Measurements from ENCODE around the gene NDEL1. TPM values are rescaled to one million over a fixed set of nuclear protein-coding genes. Genes with fewer than 3 reads are reported as not detected.

The NDEL1 gene
- total RNA-seq, 1 experiment from 2014 or later, result 39.2 TPM

- no peak for ATAC-seq
- ChIA-PET POLR2A (no interaction called here), CTCF (no interaction called here)
Measured at GRCh38 chr17:8470447-8471047, 34.9 kb downstream of the NDEL1 start.

More at GRCh38 chr17:8470447-8471047, 34.9 kb downstream of the NDEL1 start:
- no peaks in the 10 kb centered on the region for H3K9me2 ChIP-seq (ENCODE audit: insufficient read depth)
- H3K79me2 ChIP-seq (ENCODE audit: insufficient read depth, low read length), result peaks cover 14% of the 10 kb centered on the region; the same call in 1 of the 2 replicates
- H4K20me1 ChIP-seq (ENCODE audit: insufficient read depth), result no peaks in the 10 kb centered on the region
- TF ChIP-seq ATF3 (IDR thresholded peaks at IDR 0.05) (no peak), SIN3A (IDR thresholded peaks at IDR 0.05; ENCODE audit: low read depth) (no peak), ZBTB33 (IDR thresholded peaks at IDR 0.05; ENCODE audit: extremely low read depth, insufficient replicate concordance, low read length) (no peak), EZH2phosphoT487 (IDR thresholded peaks at IDR 0.05; ENCODE audit: borderline replicate concordance) (no peak), POLR2AphosphoS5 (IDR thresholded peaks at IDR 0.05; ENCODE audit: low read depth, low read length) (no peak), CBX3 (IDR thresholded peaks at IDR 0.05; ENCODE audit: low read depth) (no peak), ZFX (IDR thresholded peaks at IDR 0.05) (no peak), TCF7L2 (IDR thresholded peaks at IDR 0.05; ENCODE audit: borderline replicate concordance, extremely low read depth, insufficient read depth, insufficient read length) (no peak), FOSL1 (IDR thresholded peaks at IDR 0.05; ENCODE audit: low read depth) (no peak), ELF1 (IDR thresholded peaks at IDR 0.05; ENCODE audit: borderline replicate concordance, low read depth) (no peak)
- TF ChIP-seq, protein P1, sequence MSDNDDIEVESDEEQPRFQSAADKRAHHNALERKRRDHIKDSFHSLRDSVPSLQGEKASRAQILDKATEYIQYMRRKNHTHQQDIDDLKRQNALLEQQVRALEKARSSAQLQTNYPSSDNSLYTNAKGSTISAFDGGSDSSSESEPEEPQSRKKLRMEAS (IDR thresholded peaks at IDR 0.05), result no peak
- TF ChIP-seq, protein P2, sequence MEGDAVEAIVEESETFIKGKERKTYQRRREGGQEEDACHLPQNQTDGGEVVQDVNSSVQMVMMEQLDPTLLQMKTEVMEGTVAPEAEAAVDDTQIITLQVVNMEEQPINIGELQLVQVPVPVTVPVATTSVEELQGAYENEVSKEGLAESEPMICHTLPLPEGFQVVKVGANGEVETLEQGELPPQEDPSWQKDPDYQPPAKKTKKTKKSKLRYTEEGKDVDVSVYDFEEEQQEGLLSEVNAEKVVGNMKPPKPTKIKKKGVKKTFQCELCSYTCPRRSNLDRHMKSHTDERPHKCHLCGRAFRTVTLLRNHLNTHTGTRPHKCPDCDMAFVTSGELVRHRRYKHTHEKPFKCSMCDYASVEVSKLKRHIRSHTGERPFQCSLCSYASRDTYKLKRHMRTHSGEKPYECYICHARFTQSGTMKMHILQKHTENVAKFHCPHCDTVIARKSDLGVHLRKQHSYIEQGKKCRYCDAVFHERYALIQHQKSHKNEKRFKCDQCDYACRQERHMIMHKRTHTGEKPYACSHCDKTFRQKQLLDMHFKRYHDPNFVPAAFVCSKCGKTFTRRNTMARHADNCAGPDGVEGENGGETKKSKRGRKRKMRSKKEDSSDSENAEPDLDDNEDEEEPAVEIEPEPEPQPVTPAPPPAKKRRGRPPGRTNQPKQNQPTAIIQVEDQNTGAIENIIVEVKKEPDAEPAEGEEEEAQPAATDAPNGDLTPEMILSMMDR (IDR thresholded peaks at IDR 0.05 in 2 of 3, conservative IDR thresholded peaks at IDR 0.05 in 1 of 3; ENCODE audit: borderline replicate concordance in 1 of 3, insufficient read depth in 1 of 3, low read depth in 2 of 3, low read length in 2 of 3), result no peak
- H2AFZ ChIP-seq (ENCODE audit: low read depth, low read length, poor library complexity, severe bottlenecking), result no peak overlapping the region
- no peak overlapping the region for H3K4me3 ChIP-seq (replicated peaks in 1 of 2; ENCODE audit: low read depth in 1 of 2, low read length in 2 of 2)
- RAD21 ChIA-PET (ENCODE audit: low non-redundant PET in 1 of 2, low total read pairs in 2 of 2, uncharacterized antibody in 2 of 2, unreplicated experiment in 2 of 2), result no interaction called here
- no peak overlapping the region for H3K9ac ChIP-seq (ENCODE audit: low read length)
- no peak overlapping the region for H3K4me2 ChIP-seq (ENCODE audit: low read length)
- H3K9me3 ChIP-seq (ENCODE audit: control insufficient read depth in 1 of 2, insufficient read depth in 1 of 2, low read depth in 1 of 2, low read length in 2 of 2), result no peaks in the 10 kb centered on the region
- H3K36me3 ChIP-seq (ENCODE audit: control insufficient read depth in 1 of 2, insufficient read depth in 2 of 2, low read length in 2 of 2), result peaks cover 23 to 33% of the 10 kb centered on the region in 2 experiments
- intact Hi-C loops (cut with micrococcal nuclease), result no loop called here
- no peaks in the 10 kb centered on the region for H3K4me1 ChIP-seq (ENCODE audit: control insufficient read depth in 1 of 2, insufficient read depth in 2 of 2, low read length in 2 of 2)
- no peak overlapping the region for H3K27ac ChIP-seq (ENCODE audit: low read depth, low read length)
- DNase-seq (ENCODE audit: low read depth, low spot score), result no peak
- no peaks in the 10 kb centered on the region for H3K27me3 ChIP-seq (ENCODE audit: insufficient read depth, low read length)
- BruUV-seq (replicated peaks), result no TSS peak

All from HCT116 (cell line).